ENCODE results near the gene PLXNB2.

DNA sequence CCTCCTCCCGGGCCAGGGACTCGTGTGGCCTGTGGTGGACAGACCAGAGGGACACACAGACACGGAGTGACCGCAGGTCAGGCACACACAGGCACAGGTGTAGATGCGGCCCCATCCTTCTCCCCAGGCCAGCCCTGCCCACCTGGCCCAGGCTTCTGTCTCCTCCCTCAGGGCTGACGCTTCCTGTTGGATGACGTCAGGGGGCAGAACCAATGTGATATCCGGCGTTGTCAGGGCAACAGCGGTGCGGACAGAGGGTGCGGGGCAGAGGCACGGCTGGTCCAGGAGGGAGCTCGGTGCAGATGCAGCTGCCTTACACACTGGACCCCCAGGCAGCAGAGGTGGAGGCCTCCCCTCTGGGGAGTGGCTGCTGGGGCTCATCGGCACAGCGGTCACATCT is 59.7 kb downstream of the PLXNB2 start:
- TF ChIP-seq, protein P1, sequence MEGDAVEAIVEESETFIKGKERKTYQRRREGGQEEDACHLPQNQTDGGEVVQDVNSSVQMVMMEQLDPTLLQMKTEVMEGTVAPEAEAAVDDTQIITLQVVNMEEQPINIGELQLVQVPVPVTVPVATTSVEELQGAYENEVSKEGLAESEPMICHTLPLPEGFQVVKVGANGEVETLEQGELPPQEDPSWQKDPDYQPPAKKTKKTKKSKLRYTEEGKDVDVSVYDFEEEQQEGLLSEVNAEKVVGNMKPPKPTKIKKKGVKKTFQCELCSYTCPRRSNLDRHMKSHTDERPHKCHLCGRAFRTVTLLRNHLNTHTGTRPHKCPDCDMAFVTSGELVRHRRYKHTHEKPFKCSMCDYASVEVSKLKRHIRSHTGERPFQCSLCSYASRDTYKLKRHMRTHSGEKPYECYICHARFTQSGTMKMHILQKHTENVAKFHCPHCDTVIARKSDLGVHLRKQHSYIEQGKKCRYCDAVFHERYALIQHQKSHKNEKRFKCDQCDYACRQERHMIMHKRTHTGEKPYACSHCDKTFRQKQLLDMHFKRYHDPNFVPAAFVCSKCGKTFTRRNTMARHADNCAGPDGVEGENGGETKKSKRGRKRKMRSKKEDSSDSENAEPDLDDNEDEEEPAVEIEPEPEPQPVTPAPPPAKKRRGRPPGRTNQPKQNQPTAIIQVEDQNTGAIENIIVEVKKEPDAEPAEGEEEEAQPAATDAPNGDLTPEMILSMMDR (IDR thresholded peaks at IDR 0.05; ENCODE audit: borderline replicate concordance, extremely low read depth, low read length, poor library complexity, severe bottlenecking) = no peak
- TF ChIP-seq EZH2 (IDR thresholded peaks at IDR 0.05; ENCODE audit: borderline replicate concordance, low read depth, low read length, severe bottlenecking) = no peak

All from DND-41 (cell line).